ENCODE measurements around the gene SLC9A3.

SLC9A3 gene

GRCh38 chr5:485113-485945 lies 38.9 kb downstream of the SLC9A3 start:
- Histone ChIP-seq H3K4me1 (ENCODE audit: insufficient read depth, low read length, severe bottlenecking) (no peaks in the 10 kb centered on the region), H3K36me3 (ENCODE audit: insufficient read depth, low read length) (no peaks in the 10 kb centered on the region), H3K4me3 (ENCODE audit: low read depth, low read length, poor library complexity, severe bottlenecking) (no peak overlapping the region), H3K9me2 (ENCODE audit: low read depth, low read length) (no peaks in the 10 kb centered on the region), H3K4me2 (ENCODE audit: low read length) (no peak overlapping the region), H3K27me3 (ENCODE audit: insufficient read depth, low read length) (peaks cover 19% of the 10 kb centered on the region), H3K27ac (ENCODE audit: low read depth, low read length, poor library complexity, severe bottlenecking) (no peak overlapping the region), H3K9me3 (ENCODE audit: low read length) (no peaks in the 10 kb centered on the region), H3K9ac (ENCODE audit: low read length) (no peak overlapping the region), H4K20me1 (ENCODE audit: insufficient read depth, low read length) (no peaks in the 10 kb centered on the region), H3F3A (ENCODE audit: insufficient read depth, low read length) (no peaks in the 10 kb centered on the region), H2AFZ (ENCODE audit: low read length) (no peak overlapping the region), H3K79me2 (ENCODE audit: insufficient read depth, low read length) (no peaks in the 10 kb centered on the region)
- TF ChIP-seq EZH2 (IDR thresholded peaks at IDR 0.05; ENCODE audit: borderline replicate concordance, low read length) (no peak), CTCF (IDR thresholded peaks at IDR 0.05; ENCODE audit: low read length) (no peak)

- peaks cover 17% of the 10 kb centered on the region for H3K27me3 ChIP-seq (ENCODE audit: insufficient read depth, low read length)
- no peaks in the 10 kb centered on the region for H4K20me1 ChIP-seq (ENCODE audit: insufficient read depth, low read length)
- no peak for TF ChIP-seq EZH2 (IDR thresholded peaks at IDR 0.05; ENCODE audit: borderline replicate concordance, low read length)
- no peak for TF ChIP-seq CTCF (IDR thresholded peaks at IDR 0.05; ENCODE audit: low read length)
- H3K4me3 ChIP-seq (ENCODE audit: low read depth, low read length, poor library complexity, severe bottlenecking) = no peak overlapping the region
- H3K4me1 ChIP-seq (ENCODE audit: insufficient read depth, low read length, severe bottlenecking) = no peaks in the 10 kb centered on the region
- H3K36me3 ChIP-seq (ENCODE audit: insufficient read depth, low read length) = no peaks in the 10 kb centered on the region
- no peaks in the 10 kb centered on the region for H3K9me2 ChIP-seq (ENCODE audit: low read depth, low read length)
- no peak overlapping the region for H3K4me2 ChIP-seq (ENCODE audit: low read length)
- no peaks in the 10 kb centered on the region for H3F3A ChIP-seq (ENCODE audit: insufficient read depth, low read length)
- H3K79me2 ChIP-seq (ENCODE audit: insufficient read depth, low read length) = no peaks in the 10 kb centered on the region
- no peaks in the 10 kb centered on the region for H3K9me3 ChIP-seq (ENCODE audit: low read length)
- H3K9ac ChIP-seq (ENCODE audit: low read length) = no peak overlapping the region
- no peak overlapping the region for H2AFZ ChIP-seq (ENCODE audit: low read length)
- no peak overlapping the region for H3K27ac ChIP-seq (ENCODE audit: low read depth, low read length, poor library complexity, severe bottlenecking)
Observed at GRCh38 chr5:484556-484955, 39.7 kb downstream of the SLC9A3 start.

GRCh38 chr5:483434-484140 lies 40.7 kb downstream of the SLC9A3 start:
- Histone ChIP-seq H3K27ac (ENCODE audit: low read depth, low read length, poor library complexity, severe bottlenecking) (no peak overlapping the region), H3K27me3 (ENCODE audit: insufficient read depth, low read length) (peaks cover 21% of the 10 kb centered on the region), H3K79me2 (ENCODE audit: insufficient read depth, low read length) (no peaks in the 10 kb centered on the region), H2AFZ (ENCODE audit: low read length) (no peak overlapping the region), H3K9ac (ENCODE audit: low read length) (no peak overlapping the region), H3K36me3 (ENCODE audit: insufficient read depth, low read length) (no peaks in the 10 kb centered on the region), H3K9me2 (ENCODE audit: low read depth, low read length) (no peaks in the 10 kb centered on the region), H3K4me3 (ENCODE audit: low read depth, low read length, poor library complexity, severe bottlenecking) (no peak overlapping the region), H3F3A (ENCODE audit: insufficient read depth, low read length) (no peaks in the 10 kb centered on the region), H4K20me1 (ENCODE audit: insufficient read depth, low read length) (no peaks in the 10 kb centered on the region), H3K4me2 (ENCODE audit: low read length) (no peak overlapping the region), H3K4me1 (ENCODE audit: insufficient read depth, low read length, severe bottlenecking) (no peaks in the 10 kb centered on the region), H3K9me3 (ENCODE audit: low read length) (no peaks in the 10 kb centered on the region)
- TF ChIP-seq CTCF (IDR thresholded peaks at IDR 0.05; ENCODE audit: low read length) = no peak
- no peak for TF ChIP-seq EZH2 (IDR thresholded peaks at IDR 0.05; ENCODE audit: borderline replicate concordance, low read length)
